ENCODE measurements around the gene TRAPPC1.

The TRAPPC1 gene

DNA sequence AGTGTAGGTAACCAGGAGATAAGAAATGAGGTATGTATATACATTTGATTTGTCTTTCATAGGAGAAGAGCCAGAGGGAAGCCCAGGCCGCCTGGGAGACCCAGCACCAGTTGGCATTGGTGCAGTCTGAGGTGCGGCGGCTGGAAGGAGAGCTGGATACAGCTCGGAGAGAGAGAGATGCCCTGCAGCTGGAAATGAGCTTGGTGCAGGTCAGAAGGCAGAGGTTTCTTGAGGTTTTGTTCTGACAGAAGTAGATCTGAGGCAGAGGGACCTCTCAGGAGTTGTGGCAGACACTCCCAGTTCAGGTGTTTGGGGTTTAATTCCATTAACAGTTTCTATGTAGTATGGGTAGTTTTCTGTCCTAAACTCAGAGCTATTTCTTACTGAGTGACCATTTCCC, 8.3 kb upstream of the TRAPPC1 start:
- no peak for DNase-seq

GRCh38 chr17:7935859-7936258, 4.1 kb upstream of the TRAPPC1 start:
- DNase-seq = no peak

DNA sequence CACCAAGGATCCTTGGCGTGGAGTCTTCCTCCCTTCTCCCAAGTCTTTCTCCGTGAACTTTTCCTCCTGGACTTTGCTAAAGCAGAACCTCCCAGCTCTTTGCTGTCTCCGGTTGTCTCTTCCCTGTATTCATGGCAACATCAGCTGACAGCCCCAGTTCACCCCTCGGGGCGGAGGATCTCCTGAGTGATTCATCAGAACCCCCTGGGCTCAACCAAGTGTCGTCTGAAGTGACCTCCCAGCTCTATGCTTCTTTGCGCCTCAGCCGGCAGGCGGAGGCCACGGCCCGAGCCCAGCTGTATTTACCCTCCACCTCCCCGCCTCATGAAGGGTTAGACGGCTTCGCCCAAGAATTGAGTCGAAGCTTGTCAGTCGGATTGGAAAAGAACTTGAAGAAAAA, 1.2 kb upstream of the TRAPPC1 start:
- DNase-seq = peak; percentile 21

- no peak for DNase-seq
These were observed 741 bp upstream of the TRAPPC1 start for GRCh38 chr17:7932483-7932891.

- no peak for DNase-seq
These were observed 710 bp downstream of the TRAPPC1 start for GRCh38 chr17:7930841-7931631.

- DNase-seq = no peak
These were observed 2.4 kb downstream of the TRAPPC1 start, which contains the start of gene KCNAB3 for GRCh38 chr17:7929158-7930023. Gene KCNAB3, minus strand, starts transcription at chr17:7929856. Its CDS starts 421 bp downstream, at chr17:7929435.

GRCh38 chr17:7927596-7927995, 4.2 kb downstream of the TRAPPC1 start:
- DNase-seq = no peak

GRCh38 chr17:7922845-7923628, 8.7 kb downstream of the TRAPPC1 start:
- no peak for DNase-seq

DNA sequence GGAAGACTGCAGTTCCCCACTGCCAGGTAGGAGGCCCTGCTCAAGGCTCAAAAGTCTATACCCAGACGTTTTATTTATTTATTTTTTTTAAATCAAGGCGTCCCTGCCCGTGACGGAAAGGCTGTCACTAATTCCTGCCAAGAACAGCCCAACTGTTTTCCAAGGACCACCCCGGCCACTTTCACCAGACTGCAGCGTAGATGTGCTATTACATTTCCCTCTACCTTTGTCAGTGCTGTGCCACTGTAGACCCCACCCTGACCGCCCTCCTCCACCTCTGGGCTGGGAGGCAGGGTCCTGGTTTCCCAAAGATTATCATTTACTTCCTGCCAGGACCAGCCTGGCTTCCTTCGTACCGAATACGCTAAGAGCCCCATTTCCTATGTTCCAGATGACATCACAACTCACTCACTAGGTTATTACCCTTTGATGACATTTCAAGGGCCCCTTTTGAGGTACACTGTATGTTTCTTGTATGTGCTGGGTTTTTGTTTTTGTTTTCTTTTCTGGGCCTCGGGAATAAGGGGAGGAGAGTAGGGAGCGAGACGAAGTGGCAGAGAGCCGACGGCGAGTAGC, 9.4 kb downstream of the TRAPPC1 start:
- DNase-seq = no peak

DNA sequence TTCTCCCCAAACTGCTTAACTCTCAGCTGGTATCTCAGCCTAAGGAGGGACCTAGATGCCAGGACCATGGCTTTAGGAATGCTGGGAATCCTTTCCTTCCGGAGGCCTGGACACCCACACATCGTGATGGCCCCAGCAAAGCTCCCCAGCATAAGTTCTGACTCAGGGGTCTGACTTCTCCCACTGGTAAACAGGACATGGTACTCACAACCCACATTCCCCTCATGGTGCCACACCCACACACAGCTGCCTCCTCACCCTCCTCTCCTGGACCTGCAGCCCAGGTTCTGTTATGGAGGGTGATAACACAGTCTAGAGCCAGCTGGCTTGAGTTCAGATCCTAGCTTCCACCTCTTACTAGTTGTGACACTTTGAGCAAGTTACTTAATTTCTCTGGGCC, 14.9 kb downstream of the TRAPPC1 start:
- no peak for DNase-seq

GRCh38 chr17:7916385-7916682, 15.4 kb downstream of the TRAPPC1 start:
- no peak for DNase-seq

- peak; percentile 93 for DNase-seq
These were observed 15.9 kb downstream of the TRAPPC1 start, which contains the start of gene RNF227 for GRCh38 chr17:7915611-7916384. Gene RNF227, minus strand, starts transcription at chr17:7916289. Its CDS starts 94 bp downstream, at chr17:7916195.

DNA sequence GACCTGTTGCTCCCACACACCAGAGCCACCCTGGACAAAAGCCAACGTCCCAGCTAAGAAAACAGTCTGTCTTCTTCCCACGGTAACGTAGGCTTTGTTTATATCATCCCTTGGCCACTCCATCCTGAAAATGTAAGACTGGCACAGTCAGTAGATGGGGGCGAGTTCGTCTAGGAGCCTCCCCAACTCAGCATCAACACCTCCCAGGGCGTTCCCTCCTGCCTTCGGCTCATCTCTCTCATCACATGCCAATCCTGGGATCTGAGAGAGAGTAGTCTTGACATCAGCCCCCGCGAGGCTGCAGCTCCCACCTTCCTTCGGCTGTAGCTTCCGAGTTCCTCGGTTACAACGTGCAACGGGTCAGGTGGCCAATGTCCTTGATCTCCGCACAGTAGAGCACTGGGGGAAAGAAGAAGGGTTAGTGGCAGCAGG, 16.6 kb downstream of the TRAPPC1 start:
- no peak for DNase-seq

GRCh38 chr17:7912927-7913524, 18.7 kb downstream of the TRAPPC1 start:
- DNase-seq = peak; percentile 39

- no peak for DNase-seq
These were observed 20.6 kb downstream of the TRAPPC1 start for GRCh38 chr17:7911116-7911515.

DNA sequence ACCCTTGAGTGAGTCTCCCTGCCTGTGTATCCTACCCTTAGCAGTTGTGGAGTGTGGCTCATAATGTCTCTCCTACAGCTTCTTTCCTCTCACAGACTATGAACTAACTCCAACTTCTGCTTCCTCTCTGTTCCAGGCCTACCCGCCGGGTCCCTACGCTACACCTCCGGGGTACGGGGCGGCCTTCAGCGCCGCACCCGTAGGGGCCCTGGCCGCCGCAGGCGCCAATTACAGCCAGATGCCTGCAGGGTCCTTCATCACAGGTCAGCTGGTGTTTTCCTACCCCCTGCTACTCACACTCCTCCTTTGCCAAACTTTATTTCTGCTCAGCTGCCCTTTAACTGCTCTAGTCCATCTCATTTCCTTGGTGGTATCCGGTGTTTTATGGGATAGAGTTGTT, 21.0 kb downstream of the TRAPPC1 start:
- no peak for DNase-seq

GRCh38 chr17:7910281-7910680, 21.5 kb downstream of the TRAPPC1 start:
- DNase-seq = no peak

DNA sequence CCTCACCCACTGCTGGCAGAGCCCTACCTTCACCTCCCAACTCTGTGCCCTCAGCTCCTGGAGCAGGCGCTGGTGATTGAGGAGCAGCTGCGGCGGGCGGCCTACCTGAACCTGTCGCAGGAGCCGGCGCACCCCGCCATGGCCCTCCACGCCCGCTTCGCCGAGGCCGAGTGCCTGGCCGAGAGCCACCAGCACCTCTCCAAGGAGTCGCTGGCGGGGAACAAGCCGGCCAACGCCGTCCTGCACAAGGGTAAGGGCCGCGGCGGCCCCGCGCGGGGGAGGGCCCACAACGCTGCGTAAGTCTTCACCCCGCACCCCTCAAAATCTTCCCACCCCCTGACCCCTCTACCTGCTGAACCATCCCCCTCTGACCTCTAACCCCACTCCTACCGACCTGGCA, 22.7 kb downstream of the TRAPPC1 start:
- no peak for DNase-seq

GRCh38 chr17:7903154-7904103, 28.3 kb downstream of the TRAPPC1 start:
- no peak for DNase-seq

DNA sequence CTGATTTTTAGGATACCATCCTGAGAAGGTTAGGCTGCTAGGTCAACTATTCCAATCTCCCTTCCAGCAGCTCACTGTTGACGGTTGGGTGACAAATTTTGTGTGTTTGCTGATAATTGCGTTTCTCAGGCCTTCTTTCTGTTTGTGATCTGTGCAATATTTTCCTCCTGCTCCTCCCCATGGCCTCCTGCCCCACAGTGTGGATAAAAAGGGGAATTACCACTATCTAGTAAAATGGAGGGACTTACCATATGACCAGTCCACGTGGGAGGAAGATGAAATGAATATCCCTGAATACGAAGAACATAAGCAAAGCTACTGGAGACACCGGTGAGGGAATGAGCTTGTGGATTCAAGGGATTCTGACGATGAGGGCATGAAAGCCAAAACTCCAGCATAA, 34.0 kb downstream of the TRAPPC1 start:
- DNase-seq = no peak
